ENCODE data around the gene MADCAM1.

DNA sequence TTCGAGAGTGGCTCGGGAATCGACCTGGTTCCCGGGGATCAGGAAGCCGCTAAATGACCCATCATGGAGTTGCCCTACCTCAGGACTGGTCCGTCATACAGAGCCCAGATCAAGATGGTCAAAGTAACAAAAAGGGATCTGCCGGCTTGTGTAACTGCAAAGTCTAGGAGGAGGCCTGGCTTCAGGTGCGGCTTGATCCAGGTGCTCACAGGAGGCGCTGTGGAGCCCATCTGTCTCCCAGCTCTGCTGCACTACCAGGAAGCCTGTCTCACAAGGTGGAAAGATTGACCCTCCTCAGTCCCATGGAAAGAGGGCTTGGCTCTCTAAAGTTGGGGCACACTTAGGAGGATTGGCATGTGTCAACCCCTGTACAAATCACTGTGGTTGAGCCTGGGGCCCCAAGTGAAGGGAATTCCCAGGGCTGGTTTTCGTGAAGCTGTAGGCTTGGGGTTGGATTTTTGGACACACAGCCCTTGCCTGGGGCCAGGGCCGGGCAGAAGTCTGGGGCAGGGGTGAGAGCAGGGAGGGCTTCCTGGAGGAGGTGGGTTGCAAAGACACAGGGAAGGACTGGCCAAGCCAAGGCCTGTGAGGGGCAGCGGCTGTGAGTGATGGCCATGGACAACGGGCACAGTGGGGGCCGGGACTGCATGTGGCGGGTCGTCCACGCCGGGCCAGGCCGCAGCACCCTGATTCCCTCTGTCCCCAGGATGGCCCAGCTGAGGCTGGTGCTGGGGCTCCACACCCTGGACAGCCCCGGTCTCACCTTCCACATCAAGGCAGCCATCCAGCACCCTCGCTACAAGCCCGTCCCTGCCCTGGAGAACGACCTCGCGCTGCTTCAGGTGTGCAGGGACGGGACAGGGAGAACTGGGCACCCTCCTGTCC, 51.8 kb downstream of the MADCAM1 start:
- TF ChIP-seq REST (IDR thresholded peaks at IDR 0.05; ENCODE audit: insufficient read depth in 1 of 2, low read depth in 2 of 2, low read length in 2 of 2) (no peak), TAF1 (IDR thresholded peaks at IDR 0.05; ENCODE audit: borderline replicate concordance, insufficient read depth, low read length) (no peak)

All from PFSK-1 (cell line).